Measurements from ENCODE around the gene CRADD.

CRADD gene

GRCh38 chr12:93760275-93760875, 83.2 kb downstream of the CRADD start:
- no peak overlapping the region for H3K4me3 ChIP-seq (ENCODE audit: low read depth, low read length)
- no peak for DNase-seq (ENCODE audit: low read depth)
- in situ Hi-C loops (cut with HindIII; ENCODE audit: low sequenced_read_pairs), result no loop called here
- TF ChIP-seq CTCF (IDR thresholded peaks at IDR 0.05; ENCODE audit: low read depth, low read length, missing control alignments), result no peak

- in situ Hi-C loops (cut with HindIII; ENCODE audit: low sequenced_read_pairs), result no loop called here
- H3K4me3 ChIP-seq (ENCODE audit: low read depth, low read length), result no peak overlapping the region
- no peak for DNase-seq (ENCODE audit: low read depth)
- no peak for TF ChIP-seq CTCF (IDR thresholded peaks at IDR 0.05; ENCODE audit: low read depth, low read length, missing control alignments)
Observed at GRCh38 chr12:93762059-93762719, 85.0 kb downstream of the CRADD start.

- in situ Hi-C loops (cut with HindIII; ENCODE audit: low sequenced_read_pairs), result no loop called here
- TF ChIP-seq CTCF (IDR thresholded peaks at IDR 0.05; ENCODE audit: low read depth, low read length, missing control alignments), result no peak
- DNase-seq (ENCODE audit: low read depth), result no peak
- no peak overlapping the region for H3K4me3 ChIP-seq (ENCODE audit: low read depth, low read length)
Observed at GRCh38 chr12:93762912-93763553, 85.9 kb downstream of the CRADD start.

- H3K4me3 ChIP-seq (ENCODE audit: low read depth, low read length), result no peak overlapping the region
- in situ Hi-C loops (cut with HindIII; ENCODE audit: low sequenced_read_pairs), result no loop called here
- DNase-seq (ENCODE audit: low read depth), result no peak
- peak; percentile 29 for TF ChIP-seq CTCF (IDR thresholded peaks at IDR 0.05; ENCODE audit: low read depth, low read length, missing control alignments)
Observed at GRCh38 chr12:93763746-93764147, 86.6 kb downstream of the CRADD start.

GRCh38 chr12:93766371-93766770, 89.2 kb downstream of the CRADD start:
- DNase-seq (ENCODE audit: low read depth), result no peak
- TF ChIP-seq CTCF (IDR thresholded peaks at IDR 0.05; ENCODE audit: low read depth, low read length, missing control alignments), result no peak

GRCh38 chr12:93766796-93767523, 89.8 kb downstream of the CRADD start:
- TF ChIP-seq CTCF (IDR thresholded peaks at IDR 0.05; ENCODE audit: low read depth, low read length, missing control alignments), result peak; percentile 71
- in situ Hi-C loops (cut with HindIII; ENCODE audit: low sequenced_read_pairs), result no loop called here
- DNase-seq (ENCODE audit: low read depth), result no peak
- H3K4me3 ChIP-seq (ENCODE audit: low read depth, low read length), result no peak overlapping the region

More at GRCh38 chr12:93766371-93766770, 89.2 kb downstream of the CRADD start:
- in situ Hi-C loops (cut with HindIII; ENCODE audit: low sequenced_read_pairs), result no loop called here
- no peak overlapping the region for H3K4me3 ChIP-seq (ENCODE audit: low read depth, low read length)

Data from astrocyte of the cerebellum (primary cell).